ENCODE measurements around the gene RAB44.
"Not testable (repeated sequence)": the region's sequence is repeated elsewhere in the genome, so short reads cannot be mapped to it uniquely, and the experiment has no call there.

The RAB44 gene

GRCh38 chr6:36717231-36717825 lies 19.7 kb downstream of the RAB44 start:
- no peak for DNase-seq

GRCh38 chr6:36717871-36718540 lies 20.4 kb downstream of the RAB44 start:
- DNase-seq = no peak

- DNase-seq = no peak
These were observed 20.9 kb downstream of the RAB44 start for GRCh38 chr6:36718560-36718959.

GRCh38 chr6:36719126-36719525 lies 21.5 kb downstream of the RAB44 start:
- DNase-seq = no peak

- no peak for DNase-seq
These were observed 22.9 kb downstream of the RAB44 start for GRCh38 chr6:36720251-36721141.

- DNase-seq = no peak
These were observed 23.9 kb downstream of the RAB44 start for GRCh38 chr6:36721369-36722140.

- no peak for DNase-seq
These were observed 24.7 kb downstream of the RAB44 start for GRCh38 chr6:36722365-36722764.

GRCh38 chr6:36722879-36723278 lies 25.3 kb downstream of the RAB44 start:
- no peak for DNase-seq

- not testable (repeated sequence) for DNase-seq
These were observed 26.4 kb downstream of the RAB44 start for GRCh38 chr6:36723992-36724391.

GRCh38 chr6:36724514-36725390 lies 27.1 kb downstream of the RAB44 start:
- DNase-seq = no peak

- DNase-seq = no peak
These were observed 28.0 kb downstream of the RAB44 start for GRCh38 chr6:36725581-36725980.

GRCh38 chr6:36727505-36728021 lies 29.9 kb downstream of the RAB44 start:
- no peak for DNase-seq

GRCh38 chr6:36728289-36729160 lies 30.9 kb downstream of the RAB44 start:
- no peak for DNase-seq

GRCh38 chr6:36729161-36729524 lies 31.5 kb downstream of the RAB44 start:
- DNase-seq = no peak

GRCh38 chr6:36730424-36731380 lies 33.1 kb downstream of the RAB44 start:
- no peak for DNase-seq

- no peak for DNase-seq
These were observed 34.1 kb downstream of the RAB44 start for GRCh38 chr6:36731622-36732310.

- DNase-seq = no peak
These were observed 35.7 kb downstream of the RAB44 start for GRCh38 chr6:36733300-36733699.

GRCh38 chr6:36734486-36735060 lies 36.9 kb downstream of the RAB44 start:
- DNase-seq = no peak

Measured in cerebellar nuclear complex (tissue), 1 donor.